Gastrocnemius medialis (tissue), 4 donors: Measurements from ENCODE around the gene SH3BP2. TPM values are rescaled to one million over a fixed set of nuclear protein-coding genes. Genes with fewer than 3 reads are reported as not detected.

ENCODE experiments used
- ATAC-seq, 2 donors: fragments of 150-250 bp; one replicate each; pipeline ENCODE4 v1.9.1; 2016
- DNase-seq, 2 donors: peaks; one replicate each; pipeline ENCODE4 v3.0.0-alpha.2; 2019
- H3K27ac ChIP-seq, 4 donors: fragments of 200-600 bp; sonication (generic); 1 replicate in 1 of 4; 2 replicates in 3 of 4; pipeline ENCODE4 v1.5.1; 2016 to 2018; ENCODE audit warnings: mild to moderate bottlenecking in 2 of 4, moderate library complexity in 1 of 4
- H3K27me3 ChIP-seq, 3 donors: fragments of 200-600 bp; sonication (generic) in 2 of 3; 1 replicate in 1 of 3; 2 replicates in 2 of 3; pipeline versions ENCODE4 v1.5.1 to v1.6.0; 2016 to 2019; ENCODE audit warnings: mild to moderate bottlenecking in 1 of 3, moderate library complexity in 1 of 3
- H3K36me3 ChIP-seq, 2 donors: fragments of 200-600 bp; sonication (generic) in 1 of 2; one replicate each; pipeline ENCODE4 v1.5.1; 2017 to 2018
- H3K4me1 ChIP-seq, 2 donors: fragments of 200-600 bp; sonication (generic) in 1 of 2; one replicate each; pipeline ENCODE4 v1.5.1; 2016 to 2017; ENCODE audit warnings: mild to moderate bottlenecking in 2 of 2
- H3K4me3 ChIP-seq, 4 donors: fragments of 200-600 bp; sonication (generic) in 3 of 4; 1 replicate in 1 of 4; 2 replicates in 3 of 4; pipeline ENCODE4 v1.5.1; 2016 to 2019; ENCODE audit warnings: mild to moderate bottlenecking in 2 of 4
- H3K9me3 ChIP-seq, 3 donors: fragments of 200-600 bp; sonication (generic) in 2 of 3; 1 replicate in 1 of 3; 2 replicates in 2 of 3; pipeline ENCODE4 v1.5.1; 2016 to 2019
- POLR2A ChIP-seq, 2 donors: fragments of 450-650 bp; IDR thresholded peaks; one replicate each; pipeline ENCODE4 v1.6.1; 2017; ENCODE audit warnings: antibody characterized with exemption in 2 of 2, mild to moderate bottlenecking in 2 of 2, moderate library complexity in 2 of 2
- in situ Hi-C, 4 donors: fragments of 200-750 bp; cut with MboI; loops; one replicate each; pipeline versions ENCODE4 v1.15.0 to v1.8.0; 2017; ENCODE audit warnings: low sequenced_read_pairs in 4 of 4
- intact Hi-C: fragments of 100-400 bp; cut with DNase I; formaldehyde crosslinking; loops from one replicate; pipeline ENCODE4 v1.15.1; 2023; ENCODE audit warnings: low total_unique reads
- total RNA-seq, 4 donors: library from RNA; depleted of rRNA; stranded (reverse); fragments of >200 nt; gene quantifications; one replicate each; pipeline versions ENCODE4 v1.1.0 to v1.2.3, GENCODE V29; 2016
- TF ChIP-seq, protein P1 (sequence below), 5 experiments: fragments of 450-650 bp in 3 of 5; fragments of 200-600 bp in 2 of 5; sonication (generic) in 2 of 5; IDR thresholded peaks in 4 of 5; conservative IDR thresholded peaks in 1 of 5; 1 replicate in 4 of 5; 2 replicates in 1 of 5; pipeline ENCODE4 v1.5.1; 2016 to 2019; ENCODE audit warnings: antibody characterized with exemption in 5 of 5, mild to moderate bottlenecking in 3 of 5, moderate library complexity in 3 of 5

Gene SH3BP2
- total RNA-seq, 4 donors from 2014 or later: 4.8 to 21.5 (median 12.0) TPM

DNA sequence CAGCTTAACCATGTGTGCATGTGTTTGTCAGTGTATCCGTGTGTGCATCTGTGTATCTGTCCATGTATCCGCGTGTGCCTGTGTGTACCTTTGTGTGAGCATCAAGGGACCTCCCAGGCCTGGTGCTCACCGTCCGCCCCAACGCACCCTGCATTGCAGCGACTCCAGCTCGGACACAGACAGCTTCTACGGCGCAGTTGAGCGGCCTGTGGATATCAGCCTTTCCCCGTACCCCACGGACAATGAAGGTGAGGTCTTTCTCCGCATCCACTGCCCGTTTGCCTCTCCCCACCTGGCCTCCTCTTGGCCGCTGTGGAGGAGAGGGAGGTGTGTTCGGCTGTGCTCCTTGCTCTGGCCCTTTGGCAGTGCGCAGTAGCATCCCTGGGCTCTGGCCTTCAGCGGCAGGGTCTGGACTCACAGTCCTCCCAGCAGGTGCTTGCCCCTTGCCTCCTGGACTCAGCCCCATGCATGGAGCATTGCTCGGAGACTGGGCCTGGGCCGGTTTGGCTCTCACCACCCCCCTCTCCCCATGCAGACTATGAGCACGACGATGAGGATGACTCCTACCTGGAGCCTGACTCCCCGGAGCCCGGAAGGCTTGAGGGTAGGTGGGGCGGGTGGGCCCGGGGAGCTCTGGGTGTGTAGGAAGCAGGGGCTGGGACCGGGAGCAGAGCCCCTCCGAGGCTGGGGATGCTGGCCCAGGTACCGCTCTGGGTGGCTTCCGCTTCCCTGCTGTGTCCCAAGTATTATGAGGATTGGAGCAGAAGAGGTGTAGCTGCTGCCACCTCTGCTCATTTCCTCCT is 34.4 kb downstream of the SH3BP2 start:
- in situ Hi-C loops: no loop called here
- DNase-seq (peak in 1 of 2 donors; percentile 7), ATAC-seq (no peak)
- no peak for TF ChIP-seq POLR2A (IDR thresholded peaks at IDR 0.05)
- TF ChIP-seq, protein P1, sequence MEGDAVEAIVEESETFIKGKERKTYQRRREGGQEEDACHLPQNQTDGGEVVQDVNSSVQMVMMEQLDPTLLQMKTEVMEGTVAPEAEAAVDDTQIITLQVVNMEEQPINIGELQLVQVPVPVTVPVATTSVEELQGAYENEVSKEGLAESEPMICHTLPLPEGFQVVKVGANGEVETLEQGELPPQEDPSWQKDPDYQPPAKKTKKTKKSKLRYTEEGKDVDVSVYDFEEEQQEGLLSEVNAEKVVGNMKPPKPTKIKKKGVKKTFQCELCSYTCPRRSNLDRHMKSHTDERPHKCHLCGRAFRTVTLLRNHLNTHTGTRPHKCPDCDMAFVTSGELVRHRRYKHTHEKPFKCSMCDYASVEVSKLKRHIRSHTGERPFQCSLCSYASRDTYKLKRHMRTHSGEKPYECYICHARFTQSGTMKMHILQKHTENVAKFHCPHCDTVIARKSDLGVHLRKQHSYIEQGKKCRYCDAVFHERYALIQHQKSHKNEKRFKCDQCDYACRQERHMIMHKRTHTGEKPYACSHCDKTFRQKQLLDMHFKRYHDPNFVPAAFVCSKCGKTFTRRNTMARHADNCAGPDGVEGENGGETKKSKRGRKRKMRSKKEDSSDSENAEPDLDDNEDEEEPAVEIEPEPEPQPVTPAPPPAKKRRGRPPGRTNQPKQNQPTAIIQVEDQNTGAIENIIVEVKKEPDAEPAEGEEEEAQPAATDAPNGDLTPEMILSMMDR (IDR thresholded peaks at IDR 0.05 in 4 of 5, conservative IDR thresholded peaks at IDR 0.05 in 1 of 5): no peak
- Histone ChIP-seq H3K4me1 (no peaks in the 10 kb centered on the region), H3K9me3 (no peaks in the 10 kb centered on the region), H3K4me3 (no peak overlapping the region), H3K27me3 (no peaks in the 10 kb centered on the region), H3K36me3 (peaks cover 0 to 48% of the 10 kb centered on the region in 2 donors), H3K27ac (no peak overlapping the region)
- intact Hi-C loops: no loop called here

DNA sequence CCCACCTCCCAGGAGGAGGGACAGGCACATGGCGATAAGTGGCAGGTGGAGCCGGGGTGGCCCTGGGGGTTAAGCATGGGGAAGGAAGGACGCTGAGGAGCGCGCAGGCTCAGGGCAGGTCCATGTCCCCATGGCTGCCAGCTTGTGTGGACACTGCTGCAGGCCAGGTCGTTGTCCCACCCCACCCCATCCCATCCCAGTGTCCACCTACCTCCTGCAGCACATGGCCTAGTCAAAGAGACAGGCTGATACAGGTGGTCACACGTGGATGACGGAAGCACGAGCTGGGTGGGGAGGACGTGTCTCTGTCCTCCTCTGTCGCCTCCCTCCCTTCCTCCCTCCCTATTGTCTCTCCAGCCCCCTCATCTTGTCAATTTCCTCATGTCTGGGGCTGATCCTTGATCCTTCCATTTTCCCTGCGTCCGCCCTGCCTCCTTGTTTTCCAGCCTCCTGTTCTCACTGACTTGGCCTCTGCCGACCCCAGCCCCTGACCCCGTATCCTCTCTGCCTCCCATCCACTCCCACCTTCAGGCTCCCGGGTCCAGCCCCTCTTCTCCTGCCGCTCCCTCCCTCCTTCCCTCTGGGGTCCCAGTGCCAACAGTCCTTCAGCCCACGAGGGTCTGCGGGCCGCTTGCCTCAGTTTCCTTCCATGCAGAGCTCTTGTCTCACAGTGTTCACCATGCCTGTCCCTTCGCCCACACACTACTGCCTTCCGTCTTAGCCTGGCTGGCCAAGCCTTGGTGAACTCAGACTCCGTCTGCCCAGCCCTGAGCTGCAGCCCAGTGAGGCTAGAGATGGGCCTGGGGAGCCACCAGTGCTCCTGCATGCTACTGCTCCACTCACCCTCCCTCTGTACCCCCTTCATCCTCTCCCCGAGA is 35.2 kb downstream of the SH3BP2 start:
- no peak for ATAC-seq
- Histone ChIP-seq H3K4me3 (no peak overlapping the region), H3K27me3 (no peaks in the 10 kb centered on the region), H3K27ac (no peak overlapping the region), H3K9me3 (no peaks in the 10 kb centered on the region), H3K4me1 (no peaks in the 10 kb centered on the region), H3K36me3 (peaks cover 0 to 50% of the 10 kb centered on the region in 2 donors)
- in situ Hi-C loops (no loop called here), intact Hi-C loops (no loop called here)
- no peak for TF ChIP-seq POLR2A (IDR thresholded peaks at IDR 0.05)
- TF ChIP-seq, protein P1 (IDR thresholded peaks at IDR 0.05 in 4 of 5, conservative IDR thresholded peaks at IDR 0.05 in 1 of 5): no peak
- DNase-seq: peak in 1 of 2 donors; percentile 11

DNA sequence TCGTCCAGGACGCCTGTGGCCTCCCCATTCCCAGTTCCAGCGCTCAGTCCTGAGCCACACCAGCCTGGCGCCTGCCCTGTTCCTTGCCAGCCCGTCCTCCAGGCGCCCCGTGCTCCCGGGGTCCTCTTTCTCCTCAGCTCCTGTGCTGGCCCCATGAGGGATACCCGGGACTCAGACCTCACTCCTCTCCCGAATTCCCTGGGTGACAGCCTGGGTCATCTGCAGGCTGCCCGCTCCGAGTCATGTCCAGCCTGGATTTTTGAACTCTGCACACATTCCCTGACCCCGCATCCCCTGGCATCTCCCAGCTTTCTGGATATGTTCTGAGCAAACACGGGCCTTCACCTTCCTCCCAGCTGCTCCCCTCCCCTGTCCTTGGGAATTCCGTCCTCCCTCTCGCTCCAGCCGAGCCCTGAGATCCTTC is 35.9 kb downstream of the SH3BP2 start:
- intact Hi-C loops: no loop called here
- peaks cover 0 to 49% of the 10 kb centered on the region in 2 donors for H3K36me3 ChIP-seq
- TF ChIP-seq, protein P1 (IDR thresholded peaks at IDR 0.05 in 4 of 5, conservative IDR thresholded peaks at IDR 0.05 in 1 of 5): no peak
- TF ChIP-seq POLR2A (IDR thresholded peaks at IDR 0.05): no peak
- H3K4me3 ChIP-seq: no peak overlapping the region
- DNase-seq: peak in 1 of 2 donors; percentile 7
- H3K27me3 ChIP-seq: no peaks in the 10 kb centered on the region
- H3K4me1 ChIP-seq: no peaks in the 10 kb centered on the region
- H3K9me3 ChIP-seq: no peaks in the 10 kb centered on the region
- no peak overlapping the region for H3K27ac ChIP-seq
- in situ Hi-C loops: no loop called here
- no peak for ATAC-seq

DNA sequence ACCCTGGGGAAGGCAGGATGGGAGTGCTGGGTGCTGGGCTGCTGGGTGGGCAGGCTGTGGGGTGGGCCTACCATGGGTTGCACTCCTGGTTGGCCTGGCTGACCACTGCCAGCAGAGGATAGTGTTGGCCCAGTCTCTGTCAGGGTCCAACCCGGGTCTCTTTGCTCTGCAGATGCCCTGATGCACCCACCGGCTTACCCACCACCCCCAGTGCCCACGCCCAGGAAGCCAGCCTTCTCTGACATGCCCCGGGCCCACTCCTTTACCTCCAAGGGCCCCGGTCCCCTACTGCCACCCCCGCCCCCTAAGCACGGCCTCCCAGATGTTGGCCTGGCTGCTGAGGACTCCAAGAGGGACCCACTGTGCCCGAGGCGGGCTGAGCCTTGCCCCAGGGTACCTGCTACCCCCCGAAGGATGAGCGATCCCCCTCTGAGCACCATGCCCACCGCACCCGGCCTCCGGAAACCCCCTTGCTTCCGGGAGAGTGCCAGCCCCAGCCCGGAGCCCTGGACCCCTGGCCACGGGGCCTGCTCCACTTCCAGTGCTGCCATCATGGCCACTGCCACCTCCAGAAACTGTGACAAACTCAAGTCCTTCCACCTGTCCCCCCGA is 36.5 kb downstream of the SH3BP2 start:
- Histone ChIP-seq H3K36me3 (peaks cover 0 to 44% of the 10 kb centered on the region in 2 donors), H3K9me3 (no peaks in the 10 kb centered on the region), H3K27me3 (no peaks in the 10 kb centered on the region), H3K4me1 (no peaks in the 10 kb centered on the region), H3K27ac (no peak overlapping the region), H3K4me3 (no peak overlapping the region)
- TF ChIP-seq, protein P1 (IDR thresholded peaks at IDR 0.05 in 4 of 5, conservative IDR thresholded peaks at IDR 0.05 in 1 of 5): no peak
- no peak for TF ChIP-seq POLR2A (IDR thresholded peaks at IDR 0.05)
- in situ Hi-C loops: no loop called here
- peak in 1 of 2 donors; percentile 12 for DNase-seq
- intact Hi-C loops: no loop called here
- ATAC-seq: no peak
